ENCODE data around the gene ACYP2. TPM values are rescaled to one million over a fixed set of nuclear protein-coding genes. Genes with fewer than 3 reads are reported as not detected.

Gene ACYP2
- total RNA-seq, 1 donor from 2014 or later, result 10.1 TPM

GRCh38 chr2:54204476-54204875 is 89.1 kb downstream of the ACYP2 start:
- DNase-seq (ENCODE audit: extremely low spot score, unreplicated experiment), result no peak
- TF ChIP-seq, protein P1, sequence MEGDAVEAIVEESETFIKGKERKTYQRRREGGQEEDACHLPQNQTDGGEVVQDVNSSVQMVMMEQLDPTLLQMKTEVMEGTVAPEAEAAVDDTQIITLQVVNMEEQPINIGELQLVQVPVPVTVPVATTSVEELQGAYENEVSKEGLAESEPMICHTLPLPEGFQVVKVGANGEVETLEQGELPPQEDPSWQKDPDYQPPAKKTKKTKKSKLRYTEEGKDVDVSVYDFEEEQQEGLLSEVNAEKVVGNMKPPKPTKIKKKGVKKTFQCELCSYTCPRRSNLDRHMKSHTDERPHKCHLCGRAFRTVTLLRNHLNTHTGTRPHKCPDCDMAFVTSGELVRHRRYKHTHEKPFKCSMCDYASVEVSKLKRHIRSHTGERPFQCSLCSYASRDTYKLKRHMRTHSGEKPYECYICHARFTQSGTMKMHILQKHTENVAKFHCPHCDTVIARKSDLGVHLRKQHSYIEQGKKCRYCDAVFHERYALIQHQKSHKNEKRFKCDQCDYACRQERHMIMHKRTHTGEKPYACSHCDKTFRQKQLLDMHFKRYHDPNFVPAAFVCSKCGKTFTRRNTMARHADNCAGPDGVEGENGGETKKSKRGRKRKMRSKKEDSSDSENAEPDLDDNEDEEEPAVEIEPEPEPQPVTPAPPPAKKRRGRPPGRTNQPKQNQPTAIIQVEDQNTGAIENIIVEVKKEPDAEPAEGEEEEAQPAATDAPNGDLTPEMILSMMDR (conservative IDR thresholded peaks at IDR 0.05), result no peak
- no peaks in the 10 kb centered on the region for H3K36me3 Mint-ChIP-seq

DNA sequence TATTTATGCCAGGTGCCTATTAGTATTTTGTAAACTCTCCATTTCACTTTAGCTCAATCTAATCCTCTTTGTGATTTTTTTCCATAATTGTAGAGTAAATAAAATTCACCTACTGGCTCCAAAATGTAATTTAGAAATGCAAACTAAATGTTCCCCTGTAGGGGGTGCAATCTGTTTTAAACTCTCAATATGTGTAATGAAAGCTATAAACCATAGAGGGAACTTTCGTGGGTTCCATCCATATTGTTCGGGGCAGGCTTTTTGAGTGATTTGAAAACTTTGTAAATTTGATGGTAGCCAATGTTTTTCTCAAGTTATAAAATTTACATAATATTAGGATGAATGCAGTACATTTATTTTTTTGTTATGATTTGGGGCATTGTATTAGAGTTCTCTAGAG is 91.2 kb downstream of the ACYP2 start:
- Mint-ChIP-seq H3K27ac (no peak overlapping the region), H3K36me3 (no peaks in the 10 kb centered on the region), H3K9me3 (no peaks in the 10 kb centered on the region), H3K4me1 (ENCODE audit: unreplicated experiment) (peaks cover 15% of the 10 kb centered on the region), H3K27me3 (no peaks in the 10 kb centered on the region), H3K4me3 (no peak overlapping the region)
- no peak for DNase-seq (ENCODE audit: extremely low spot score, unreplicated experiment)
- TF ChIP-seq, protein P1 (conservative IDR thresholded peaks at IDR 0.05), result peak; percentile 74

More at GRCh38 chr2:54204476-54204875, 89.1 kb downstream of the ACYP2 start:
- Mint-ChIP-seq H3K4me3 (no peak overlapping the region), H3K4me1 (ENCODE audit: unreplicated experiment) (peaks cover 15% of the 10 kb centered on the region), H3K27me3 (no peaks in the 10 kb centered on the region), H3K9me3 (no peaks in the 10 kb centered on the region), H3K27ac (no peak overlapping the region)

- DNase-seq (ENCODE audit: extremely low spot score, unreplicated experiment), result no peak
- no peak overlapping the region for H3K4me3 Mint-ChIP-seq
- TF ChIP-seq, protein P1 (conservative IDR thresholded peaks at IDR 0.05), result no peak
- no peaks in the 10 kb centered on the region for H3K9me3 Mint-ChIP-seq
- H3K27ac Mint-ChIP-seq, result peak overlapping the region; percentile 0
- no peaks in the 10 kb centered on the region for H3K27me3 Mint-ChIP-seq
- H3K4me1 Mint-ChIP-seq (ENCODE audit: unreplicated experiment), result peaks cover 15% of the 10 kb centered on the region
- H3K36me3 Mint-ChIP-seq, result no peaks in the 10 kb centered on the region
Observed at GRCh38 chr2:54207666-54208195, 92.3 kb downstream of the ACYP2 start.

DNA sequence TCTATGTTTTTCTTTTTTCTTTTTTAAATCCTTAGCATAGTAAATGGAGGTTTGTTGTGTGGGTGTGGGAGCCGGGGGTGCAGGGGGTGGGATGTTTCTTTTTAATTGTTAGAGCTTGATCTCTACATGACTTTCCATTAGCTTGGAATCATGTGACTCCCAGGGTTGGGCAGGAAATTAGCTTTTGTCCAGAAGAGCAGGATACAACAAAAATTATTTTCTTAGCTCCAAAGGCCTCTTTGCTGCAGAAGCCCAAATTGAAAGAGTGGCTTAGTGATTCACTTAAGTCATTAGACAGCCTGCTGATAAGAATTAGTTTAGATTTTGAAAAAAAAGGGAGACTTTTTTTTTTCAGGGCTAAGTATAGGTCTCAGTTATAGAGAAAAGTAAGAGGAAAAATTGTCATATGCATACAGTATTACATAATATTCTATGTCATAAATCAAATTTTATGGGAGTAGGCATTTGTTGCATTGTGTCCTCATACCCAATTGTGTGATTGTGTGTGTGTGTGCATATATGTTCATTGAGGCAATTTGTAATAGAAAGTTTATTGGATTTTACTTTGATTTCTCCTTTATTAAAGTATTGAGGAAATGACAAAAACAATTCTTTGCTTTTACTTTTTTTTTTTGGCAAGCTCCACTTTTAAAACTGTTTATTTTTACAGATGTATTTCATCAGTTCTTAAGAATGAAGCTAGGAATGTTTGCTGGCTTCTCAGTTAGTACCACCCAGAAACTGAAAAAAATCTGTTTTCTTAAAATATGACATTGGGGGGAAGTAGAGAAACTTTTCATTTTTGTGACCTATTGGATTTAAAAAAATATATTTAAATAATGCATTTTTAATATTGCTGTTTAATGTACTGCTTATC is 93.2 kb downstream of the ACYP2 start:
- Mint-ChIP-seq H3K4me3 (no peak overlapping the region), H3K27ac (peak overlapping the region; percentile 0), H3K27me3 (no peaks in the 10 kb centered on the region), H3K4me1 (ENCODE audit: unreplicated experiment) (peaks cover 15% of the 10 kb centered on the region), H3K36me3 (no peaks in the 10 kb centered on the region), H3K9me3 (no peaks in the 10 kb centered on the region)
- TF ChIP-seq, protein P1 (conservative IDR thresholded peaks at IDR 0.05), result no peak
- no peak for DNase-seq (ENCODE audit: extremely low spot score, unreplicated experiment)

DNA sequence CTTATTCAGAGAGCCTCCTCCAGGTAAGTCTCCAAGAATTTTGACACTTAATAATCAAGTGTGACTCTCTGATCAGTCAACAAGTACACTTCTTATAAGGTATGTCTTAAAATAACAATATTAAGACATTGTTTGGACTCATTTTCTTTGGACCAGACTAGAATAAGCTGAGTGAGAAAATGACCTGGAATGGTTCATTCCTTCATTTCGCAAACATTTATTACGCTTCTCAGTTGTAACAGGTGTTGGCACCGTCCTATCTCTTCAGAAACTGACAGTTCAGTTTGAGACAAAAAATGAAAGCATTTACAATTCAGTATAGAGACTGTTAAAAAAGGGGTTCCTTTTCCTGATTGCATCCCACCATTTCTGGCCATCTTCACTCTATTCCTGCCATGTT is 94.0 kb downstream of the ACYP2 start:
- no peaks in the 10 kb centered on the region for H3K9me3 Mint-ChIP-seq
- H3K36me3 Mint-ChIP-seq, result no peaks in the 10 kb centered on the region
- no peak for DNase-seq (ENCODE audit: extremely low spot score, unreplicated experiment)
- no peaks in the 10 kb centered on the region for H3K27me3 Mint-ChIP-seq
- TF ChIP-seq, protein P1 (conservative IDR thresholded peaks at IDR 0.05), result no peak
- H3K4me3 Mint-ChIP-seq, result no peak overlapping the region
- peaks cover 15% of the 10 kb centered on the region for H3K4me1 Mint-ChIP-seq (ENCODE audit: unreplicated experiment)
- H3K27ac Mint-ChIP-seq, result no peak overlapping the region
